A375 (cell line): ENCODE measurements around the gene VSIG10L2. TPM values are rescaled to one million over a fixed set of nuclear protein-coding genes. Genes with fewer than 3 reads are reported as not detected.

Experiments used
- total RNA-seq: library from RNA; depleted of rRNA; stranded (reverse); fragments of >200 nt; shearing (Covaris generic); gene quantifications from 2 replicates; pipeline ENCODE4 v1.2.3, GENCODE V29; 2014; rRNA removed

VSIG10L2 gene
- total RNA-seq: 0.08 and 0.27 TPM in 2 replicates

DNA sequence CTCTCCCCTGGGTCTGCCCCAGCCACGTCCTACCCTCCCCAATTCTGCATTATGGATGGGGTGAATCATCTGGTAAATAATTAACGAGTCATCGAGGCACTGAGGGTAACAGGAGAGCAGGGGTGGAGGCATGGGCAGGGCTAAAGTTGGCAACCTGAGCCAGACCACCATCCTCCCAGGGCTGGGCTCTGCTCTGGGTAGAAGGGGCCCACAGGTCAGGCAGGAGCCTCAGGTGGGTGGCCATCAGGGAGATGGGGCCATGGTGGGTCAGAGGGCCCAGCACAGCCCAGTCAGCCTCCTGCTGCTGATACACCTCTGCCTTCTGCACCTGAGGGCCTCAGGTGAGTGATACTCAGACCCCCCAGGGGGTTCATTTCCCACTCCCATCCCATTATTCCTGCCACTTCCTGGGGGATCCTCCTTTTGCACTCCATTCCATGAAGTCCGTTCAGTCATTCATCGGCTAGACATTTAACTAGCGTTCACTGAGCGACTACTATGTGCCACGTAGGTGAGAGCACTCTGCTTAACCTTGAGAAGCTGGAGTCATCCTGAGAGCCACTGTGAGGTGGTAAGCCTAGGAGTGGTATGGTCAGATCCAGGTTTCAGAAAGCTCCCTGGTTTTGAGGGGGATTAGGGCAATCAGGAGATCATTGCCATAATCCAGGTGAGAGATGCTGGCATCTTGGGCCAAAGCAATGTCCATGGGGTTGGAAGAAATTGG lies at the start of gene VSIG10L2:
Gene VSIG10L2, plus strand, starts transcription at position 248 of the 724 bp plus-strand sequence. Its CDS starts 12 bp downstream, at position 260.

GRCh38 chr11:125902927-125903710 lies 42.7 kb upstream of the VSIG10L2 start, which contains the start of gene PUS3:
Gene PUS3 (minus strand): TSS chr11:125903206. CDS start chr11:125896284, 6,922 bp downstream.

GRCh38 chr11:125903711-125904659 lies 41.9 kb upstream of the VSIG10L2 start, which contains the start of gene DDX25:
Gene DDX25 (plus strand): TSS chr11:125904508. CDS start chr11:125904518, 10 bp downstream.

Other genes starting within 250 kb of the VSIG10L2 start
- gene PATE1, start 199.8 kb upstream of the VSIG10L2 start, total RNA-seq: not detected in 2 replicates
- 0.87 TPM in 1 of 2 replicates, not detected in the other for gene PATE2, start 167.2 kb upstream of the VSIG10L2 start, total RNA-seq
- 0.11 TPM in 1 of 2 replicates, not detected in the other for gene PATE3, start 157.9 kb upstream of the VSIG10L2 start, total RNA-seq
- not detected in 2 replicates for gene PATE4, start 112.7 kb upstream of the VSIG10L2 start, total RNA-seq
- 16.8 and 17.2 TPM in 2 replicates for gene HYLS1, start 58.4 kb upstream of the VSIG10L2 start, total RNA-seq
- 18.7 and 30.1 TPM in 2 replicates for gene PUS3, start 42.8 kb upstream of the VSIG10L2 start, total RNA-seq
- gene DDX25, start 41.5 kb upstream of the VSIG10L2 start, total RNA-seq: 0.04 TPM in 1 of 2 replicates, not detected in the other
- 14.0 and 14.8 TPM in 2 replicates for gene CDON, start 116.8 kb downstream of the VSIG10L2 start, total RNA-seq